Cardiac muscle cell (in vitro differentiated cells and primary cell): ENCODE data around the gene CDK11A. TPM values are rescaled to one million over a fixed set of nuclear protein-coding genes. Genes with fewer than 3 reads are reported as not detected.
"Not testable (repeated sequence)": the region's sequence is repeated elsewhere in the genome, so short reads cannot be mapped to it uniquely, and the experiment has no call there.

ENCODE experiments used
- DNase-seq, 2 donors: peaks; one replicate each; pipeline versions ENCODE4 v3.0.0 to v3.0.0-alpha.2; 2010 to 2017; ENCODE audit warnings: low read depth in 1 of 2, low spot score in 1 of 2
- H3K27ac ChIP-seq: fragments of 200-600 bp; sonication (generic); 2 replicates; pipeline ENCODE4 v1.5.1; 2016
- H3K27me3 ChIP-seq: fragments of 200-600 bp; sonication (generic); 2 replicates; pipeline ENCODE4 v1.6.0; 2016; ENCODE audit warnings: control low read depth
- H3K36me3 ChIP-seq: fragments of 200-600 bp; sonication (generic); 2 replicates; pipeline ENCODE4 v1.5.1; 2016; ENCODE audit warnings: control low read depth
- H3K4me1 ChIP-seq: fragments of 200-600 bp; sonication (generic); 2 replicates; pipeline ENCODE4 v1.8.1; 2017; ENCODE audit warnings: low read depth, mild to moderate bottlenecking, mixed run types
- H3K4me3 ChIP-seq: fragments of 200-600 bp; sonication (generic); 2 replicates; pipeline ENCODE4 v1.5.1; 2016; ENCODE audit warnings: mild to moderate bottlenecking
- H3K9me3 ChIP-seq: fragments of 200-600 bp; sonication (generic); 2 replicates; pipeline ENCODE4 v1.5.1; 2017; ENCODE audit warnings: low read depth, mild to moderate bottlenecking, control low read depth
- polyA plus RNA-seq: library from polyadenylated mRNA; unstranded; fragments of >200 nt; fragmentation: Nextera tagmentation; extraction: Ambion mirVana; gene quantifications from 2 replicates; pipeline ENCODE4 v1.2.1, GENCODE V29; 2016
- total RNA-seq: library from RNA; depleted of rRNA; stranded (reverse); fragments of >200 nt; gene quantifications from 2 replicates; pipeline ENCODE4 v1.2.3, GENCODE V29; 2016
- TF ChIP-seq, protein P1 (sequence below): IDR thresholded peaks from 2 replicates; pipeline ENCODE4 v1.5.1; 2012; ENCODE audit warnings: low read depth, mild to moderate bottlenecking, low read length

Gene CDK11A
- total and polyA plus RNA-seq, 2 experiments from 2014 or later: 13.2 to 16.6 TPM

DNA sequence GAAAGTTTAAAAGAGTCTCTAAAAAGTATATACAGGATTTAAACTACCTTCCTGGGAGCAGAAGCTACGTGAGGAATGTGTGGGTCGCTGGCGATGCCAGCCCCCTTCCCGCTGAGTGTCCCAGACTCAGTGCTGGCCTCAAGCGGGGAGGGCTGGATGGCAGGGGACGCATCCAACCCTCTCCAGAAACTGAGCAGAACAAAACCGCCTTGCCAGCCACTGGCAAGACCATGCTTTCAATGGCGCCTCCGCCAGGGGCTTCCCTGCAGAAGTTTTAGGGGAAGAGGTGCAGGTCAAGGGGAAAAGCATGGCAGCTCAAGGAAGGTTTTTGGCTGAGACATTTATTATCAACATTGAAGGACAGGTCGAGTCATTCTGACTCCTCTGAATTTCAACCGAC lies 28.0 kb upstream of the CDK11A start:
- peaks cover 12% of the 10 kb centered on the region for H3K36me3 ChIP-seq
- no peak overlapping the region for H3K27ac ChIP-seq
- H3K27me3 ChIP-seq: no peaks in the 10 kb centered on the region
- TF ChIP-seq, protein P1, sequence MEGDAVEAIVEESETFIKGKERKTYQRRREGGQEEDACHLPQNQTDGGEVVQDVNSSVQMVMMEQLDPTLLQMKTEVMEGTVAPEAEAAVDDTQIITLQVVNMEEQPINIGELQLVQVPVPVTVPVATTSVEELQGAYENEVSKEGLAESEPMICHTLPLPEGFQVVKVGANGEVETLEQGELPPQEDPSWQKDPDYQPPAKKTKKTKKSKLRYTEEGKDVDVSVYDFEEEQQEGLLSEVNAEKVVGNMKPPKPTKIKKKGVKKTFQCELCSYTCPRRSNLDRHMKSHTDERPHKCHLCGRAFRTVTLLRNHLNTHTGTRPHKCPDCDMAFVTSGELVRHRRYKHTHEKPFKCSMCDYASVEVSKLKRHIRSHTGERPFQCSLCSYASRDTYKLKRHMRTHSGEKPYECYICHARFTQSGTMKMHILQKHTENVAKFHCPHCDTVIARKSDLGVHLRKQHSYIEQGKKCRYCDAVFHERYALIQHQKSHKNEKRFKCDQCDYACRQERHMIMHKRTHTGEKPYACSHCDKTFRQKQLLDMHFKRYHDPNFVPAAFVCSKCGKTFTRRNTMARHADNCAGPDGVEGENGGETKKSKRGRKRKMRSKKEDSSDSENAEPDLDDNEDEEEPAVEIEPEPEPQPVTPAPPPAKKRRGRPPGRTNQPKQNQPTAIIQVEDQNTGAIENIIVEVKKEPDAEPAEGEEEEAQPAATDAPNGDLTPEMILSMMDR: no peak
- no peaks in the 10 kb centered on the region for H3K4me1 ChIP-seq
- H3K9me3 ChIP-seq: no peaks in the 10 kb centered on the region
- H3K4me3 ChIP-seq: no peak overlapping the region
- DNase-seq: no peak

DNA sequence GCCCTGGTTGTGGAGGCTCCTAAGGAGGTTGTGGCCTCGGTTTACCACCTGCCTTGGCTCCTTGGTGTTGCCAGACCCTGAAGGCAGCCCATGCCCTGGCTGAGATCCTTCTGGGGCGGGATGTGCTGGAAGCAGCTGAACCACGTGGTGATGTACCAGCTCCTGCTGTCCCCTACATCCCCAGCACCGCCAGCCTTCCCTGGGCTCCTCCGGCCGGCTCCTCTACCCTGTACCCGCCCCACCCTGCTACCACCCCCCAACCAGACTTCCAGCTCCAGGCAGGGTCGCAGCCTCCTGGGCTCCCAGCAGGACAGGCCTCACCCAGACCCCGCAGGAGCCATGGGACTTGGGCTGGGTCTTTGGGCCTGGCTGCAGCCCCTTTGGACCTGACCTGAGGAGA lies 25.8 kb upstream of the CDK11A start:
- not testable (repeated sequence) for H3K4me3 ChIP-seq, DNase-seq, H3K9me3 ChIP-seq, H3K27ac ChIP-seq, H3K4me1 ChIP-seq, H3K36me3 ChIP-seq, H3K27me3 ChIP-seq

DNA sequence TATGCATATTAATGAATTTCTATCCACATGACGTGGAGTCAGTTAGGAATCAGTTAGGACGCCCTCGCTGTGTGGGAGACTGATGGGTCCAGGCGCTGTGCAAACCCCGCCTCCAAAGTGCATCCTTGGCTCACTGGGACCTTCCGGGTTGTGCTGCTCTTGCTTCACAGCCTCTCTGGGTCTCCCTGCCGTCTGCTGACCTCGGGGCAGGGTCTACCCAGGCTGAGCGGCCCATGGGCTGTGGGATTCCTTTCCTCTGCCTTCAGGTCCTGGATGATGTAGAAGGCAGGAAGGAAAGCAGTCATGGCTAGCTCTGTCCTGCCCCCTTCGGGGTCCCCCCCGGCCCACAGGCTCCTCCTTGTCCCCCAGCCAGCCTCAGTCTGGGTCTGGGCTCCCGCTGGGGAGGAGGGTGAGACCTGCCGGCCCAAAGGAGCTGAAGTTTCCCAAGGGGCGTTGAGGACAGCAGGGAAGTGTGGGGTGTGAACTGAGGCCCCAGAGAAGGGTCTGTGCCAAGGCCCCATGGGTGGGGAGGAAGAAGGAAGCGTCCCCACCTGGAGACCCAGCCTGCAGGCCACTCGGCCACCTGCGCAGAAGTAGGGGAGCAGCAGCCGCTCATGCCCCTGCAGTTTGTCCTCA lies 24.6 kb upstream of the CDK11A start:
- H3K4me1 ChIP-seq: no peaks in the 10 kb centered on the region

DNA sequence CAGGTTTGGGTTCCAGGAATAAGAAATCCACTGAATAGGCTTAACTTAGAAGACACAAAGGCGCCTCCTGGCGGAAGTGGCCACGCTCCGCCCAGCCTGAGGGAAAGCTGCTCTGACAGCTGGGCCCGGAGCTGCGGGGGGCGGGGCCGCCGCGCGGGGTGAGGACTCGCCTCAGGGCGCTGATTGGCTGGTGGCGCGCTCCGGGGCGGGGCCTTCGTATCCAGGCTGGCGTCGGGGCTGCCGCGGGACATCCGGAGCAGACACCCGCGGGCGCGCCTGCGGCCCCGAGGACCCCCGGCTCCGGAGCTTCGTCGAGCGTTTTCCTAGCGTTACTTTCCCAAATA lies 22.4 kb upstream of the CDK11A start:
- not testable (repeated sequence) for H3K27ac ChIP-seq, H3K4me1 ChIP-seq, H3K4me3 ChIP-seq

More for the DNA sequence above, 24.6 kb upstream of the CDK11A start:
- DNase-seq: peak in 1 of 2 donors; percentile 13
- Histone ChIP-seq H3K36me3 (peaks cover 3% of the 10 kb centered on the region), H3K4me3 (no peak overlapping the region), H3K27ac (no peak overlapping the region), H3K27me3 (no peaks in the 10 kb centered on the region), H3K9me3 (no peaks in the 10 kb centered on the region)
- TF ChIP-seq, protein P1: no peak

GRCh38 chr1:1745651-1746565 lies 21.8 kb upstream of the CDK11A start:
- H3K36me3 ChIP-seq, H3K4me1 ChIP-seq, H3K9me3 ChIP-seq, H3K4me3 ChIP-seq, H3K27ac ChIP-seq, H3K27me3 ChIP-seq: not testable (repeated sequence)
- DNase-seq: peak; percentile 30 to 37

More for the DNA sequence above, 22.4 kb upstream of the CDK11A start:
- H3K9me3 ChIP-seq, H3K36me3 ChIP-seq, H3K27me3 ChIP-seq, DNase-seq: not testable (repeated sequence)

- H3K4me1 ChIP-seq, H3K27ac ChIP-seq, H3K9me3 ChIP-seq: not testable (repeated sequence)
These were observed 18.4 kb upstream of the CDK11A start for GRCh38 chr1:1742529-1742928.

DNA sequence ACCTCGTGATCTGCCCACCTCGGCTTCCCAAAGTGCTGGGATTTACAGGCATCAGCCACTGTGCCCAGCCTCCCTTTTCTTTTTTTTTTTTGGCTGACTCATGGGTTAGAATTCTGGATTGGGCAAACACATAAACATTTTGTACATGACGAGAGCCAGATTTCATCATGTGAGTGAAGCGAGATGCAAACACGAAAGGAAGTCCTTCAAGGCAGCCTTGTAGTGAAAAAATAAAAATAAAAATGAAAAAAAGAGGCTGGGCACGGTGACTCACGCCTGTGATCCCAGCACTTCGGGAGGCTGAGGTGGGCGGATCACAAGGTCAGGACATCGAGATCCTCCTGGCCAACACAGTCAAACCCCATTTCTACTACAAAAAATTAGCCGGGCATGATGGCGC lies 16.9 kb upstream of the CDK11A start:
- H3K4me3 ChIP-seq, H3K9me3 ChIP-seq, H3K4me1 ChIP-seq, H3K27me3 ChIP-seq, H3K27ac ChIP-seq, H3K36me3 ChIP-seq: not testable (repeated sequence)
- peak in 1 of 2 donors; percentile 98 for DNase-seq

More at GRCh38 chr1:1742529-1742928, 18.4 kb upstream of the CDK11A start:
- DNase-seq, H3K4me3 ChIP-seq, H3K36me3 ChIP-seq, H3K27me3 ChIP-seq: not testable (repeated sequence)

- H3K9me3 ChIP-seq, H3K4me1 ChIP-seq, H3K4me3 ChIP-seq, H3K36me3 ChIP-seq, H3K27me3 ChIP-seq, H3K27ac ChIP-seq, DNase-seq: not testable (repeated sequence)
These were observed 14.7 kb upstream of the CDK11A start for GRCh38 chr1:1738799-1739337.

GRCh38 chr1:1737675-1738590 lies 13.8 kb upstream of the CDK11A start:
- H3K4me3 ChIP-seq, H3K36me3 ChIP-seq, DNase-seq, H3K9me3 ChIP-seq, H3K27me3 ChIP-seq, H3K27ac ChIP-seq, H3K4me1 ChIP-seq: not testable (repeated sequence)
